Effector CD4-positive, alpha-beta T cell (primary cell): ENCODE results near the gene SKAP1.
A peak's percentile ranks its signal among the peaks of the same experiment; 100 is the strongest.
"Not testable (repeated sequence)": the region's sequence is repeated elsewhere in the genome, so short reads cannot be mapped to it uniquely, and the experiment has no call there.

Experiments
- DNase-seq: peaks from one replicate; pipeline ENCODE4 v3.0.0-alpha.2; 2020
- total RNA-seq: gene quantifications from one replicate; lab custom pipeline; 2026; lab: John Stamatoyannopoulos, UW

Gene SKAP1
- 81.0 reads per million, percentile 78 among the genes with 10 or more reads in this experiment for total RNA-seq

DNA sequence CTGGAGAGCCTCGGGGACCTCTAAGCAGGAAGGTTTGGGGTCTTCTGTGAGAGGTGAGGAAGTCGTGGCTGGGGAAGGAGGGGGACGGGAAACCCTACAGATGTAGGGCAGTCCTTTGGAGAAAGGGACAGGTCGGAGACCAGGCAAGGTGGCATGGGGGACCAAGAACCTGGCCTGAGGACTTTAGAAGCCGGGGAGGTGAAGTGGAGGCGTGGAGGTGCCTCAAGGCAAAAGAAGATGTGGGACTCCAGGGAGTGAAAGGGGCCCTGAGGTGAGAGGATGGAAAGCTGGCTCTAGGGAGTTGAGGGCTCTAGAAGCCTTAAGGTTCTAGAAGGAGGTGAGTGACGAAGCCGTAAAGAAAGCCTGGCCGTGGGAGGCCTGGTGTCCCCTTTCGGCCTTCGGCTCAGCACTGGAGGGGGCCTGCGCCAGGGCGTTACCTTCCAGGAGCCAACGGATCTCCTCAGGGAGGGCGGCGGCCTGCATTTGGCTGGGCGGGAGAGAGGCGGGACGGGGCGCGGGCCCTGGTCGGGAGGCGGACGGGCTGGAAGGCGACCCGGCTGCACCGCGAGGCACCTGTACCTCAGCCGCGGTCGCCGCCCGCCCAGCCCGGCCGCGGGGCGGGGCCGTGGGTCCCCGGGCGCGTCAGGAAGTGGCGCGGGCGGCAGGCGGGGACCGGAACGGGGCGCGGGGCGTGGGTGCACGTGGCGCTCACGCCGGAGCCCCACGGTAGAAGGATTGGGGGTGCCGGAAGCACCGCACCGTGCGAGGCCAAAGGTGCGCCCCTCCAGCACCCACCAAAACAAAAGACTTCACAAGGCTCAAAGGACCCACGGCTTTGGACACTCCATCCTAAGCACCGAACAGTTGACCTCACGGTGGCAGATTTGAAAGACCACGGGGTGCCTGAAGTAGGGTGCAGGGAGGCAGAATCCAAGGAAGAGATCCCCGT is at the start of gene SKAP1:
SKAP1 (minus strand) TSS at position 577 of the 949 bp plus-strand sequence.
- DNase-seq, result peak; percentile 53

DNA sequence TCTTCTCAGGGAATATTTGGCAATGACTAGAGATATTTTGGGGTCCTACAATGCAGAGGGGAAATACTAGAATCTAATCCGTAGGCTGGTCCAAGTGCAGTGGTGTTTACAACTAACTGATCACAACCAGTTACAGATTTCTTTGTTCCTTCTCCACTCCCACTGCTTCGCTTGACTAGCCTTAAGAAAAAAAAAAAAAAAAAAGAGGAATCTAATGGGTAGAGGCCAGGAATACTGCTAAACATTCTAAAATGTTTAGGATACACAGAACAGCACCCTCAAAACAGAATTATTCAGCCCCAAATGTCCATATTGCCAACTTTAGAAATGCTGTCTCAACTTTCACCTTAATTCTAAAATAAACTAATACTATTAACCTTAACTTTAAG is 49.0 kb upstream of the SKAP1 start:
- no peak for DNase-seq

DNA sequence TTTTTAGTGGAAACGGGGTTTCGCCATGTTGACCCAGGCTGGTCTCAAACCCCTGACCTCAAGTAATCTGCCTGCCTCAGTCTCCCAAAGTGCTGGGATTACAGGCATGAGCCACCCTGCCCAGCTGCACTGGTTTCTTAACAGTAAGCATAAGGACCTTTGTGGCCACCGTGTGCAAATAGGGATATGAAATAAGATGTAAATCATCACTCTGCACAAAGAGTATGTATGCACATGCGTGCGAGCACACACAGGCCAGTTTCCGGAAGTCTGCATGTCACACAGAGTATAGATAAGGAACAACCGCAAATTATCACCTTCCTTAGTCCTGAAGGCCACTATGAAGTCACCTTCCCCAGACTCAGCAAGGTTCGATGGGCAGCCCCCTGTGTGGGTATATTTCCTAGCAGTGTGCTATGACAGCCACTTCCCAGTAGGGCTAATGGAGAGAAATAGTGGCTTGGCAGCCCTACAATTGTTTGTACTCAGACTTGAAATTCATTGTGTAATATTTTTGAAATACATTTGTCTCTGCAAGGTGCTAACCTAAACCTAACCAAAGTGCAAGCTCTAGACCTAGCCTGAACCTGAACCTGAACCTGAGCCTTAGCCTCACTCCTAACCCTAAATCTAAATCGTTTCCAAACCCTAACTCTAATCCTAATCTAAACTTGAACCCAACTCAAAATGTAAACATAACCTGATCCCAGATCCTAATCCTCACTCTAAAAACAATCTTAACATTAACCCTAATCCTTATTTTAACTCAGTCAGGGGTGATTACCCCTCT is 48.4 kb upstream of the SKAP1 start:
- DNase-seq, result no peak

DNA sequence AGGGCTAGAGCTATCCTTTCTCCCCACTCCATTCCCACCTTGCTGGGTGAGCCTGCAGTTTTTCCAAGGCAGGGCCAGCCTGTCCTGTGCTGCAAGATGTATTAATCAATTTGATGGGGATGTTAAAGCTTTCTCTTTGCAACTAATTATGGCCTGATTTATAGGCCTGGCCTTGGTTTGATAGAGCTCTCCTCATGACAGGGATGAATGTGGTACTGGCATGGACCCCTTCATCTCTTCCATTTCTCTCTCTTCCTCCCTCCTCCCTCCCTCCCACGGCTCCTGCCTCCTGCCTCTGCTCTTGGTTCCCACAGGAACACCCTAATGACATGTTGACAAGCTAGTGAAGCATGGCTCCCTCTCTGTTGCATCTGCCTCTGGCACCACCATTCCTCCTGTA is 47.2 kb upstream of the SKAP1 start:
- no peak for DNase-seq

DNA sequence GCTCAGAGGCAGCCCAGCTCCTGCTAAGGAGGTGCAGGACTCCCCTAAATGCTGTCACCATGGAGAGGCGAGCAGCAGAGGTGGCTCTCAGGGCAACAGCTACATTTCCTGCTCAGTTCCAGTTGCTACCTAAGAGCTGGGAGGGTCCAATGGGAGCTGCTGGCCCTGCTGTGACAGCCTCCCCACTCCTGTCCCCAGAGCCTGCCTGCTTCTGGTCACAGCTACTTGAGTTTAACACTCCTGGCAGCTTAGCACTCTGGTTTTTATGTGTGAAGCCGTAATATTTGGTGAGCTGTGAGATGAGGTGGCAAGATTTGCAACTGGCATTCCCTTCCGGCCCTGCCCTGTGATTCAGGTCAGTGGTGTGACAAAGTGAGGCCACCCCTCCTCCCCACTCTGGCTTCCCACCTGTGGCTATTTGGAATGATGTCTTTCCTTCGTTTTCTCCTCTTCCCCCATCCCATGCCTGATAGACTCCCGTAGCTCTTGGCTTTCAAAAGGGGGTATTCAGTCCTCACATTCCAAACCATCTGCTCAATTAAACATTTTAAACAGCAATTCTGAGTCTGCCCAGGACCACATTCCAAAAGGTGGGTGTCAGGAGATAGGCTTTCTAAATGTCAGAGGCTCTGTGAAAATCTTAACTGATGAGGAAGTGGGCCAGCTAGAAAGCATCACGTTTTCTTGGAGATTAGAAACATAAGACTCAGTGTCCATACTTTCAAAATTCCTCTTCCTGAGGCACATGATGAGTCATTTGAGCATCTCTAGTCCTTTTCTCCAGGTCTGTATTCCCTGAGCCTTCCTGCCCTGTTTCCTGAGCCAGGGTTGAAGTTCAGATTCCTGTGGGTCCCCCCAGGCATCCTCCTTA is 42.6 kb upstream of the SKAP1 start:
- DNase-seq, result no peak

DNA sequence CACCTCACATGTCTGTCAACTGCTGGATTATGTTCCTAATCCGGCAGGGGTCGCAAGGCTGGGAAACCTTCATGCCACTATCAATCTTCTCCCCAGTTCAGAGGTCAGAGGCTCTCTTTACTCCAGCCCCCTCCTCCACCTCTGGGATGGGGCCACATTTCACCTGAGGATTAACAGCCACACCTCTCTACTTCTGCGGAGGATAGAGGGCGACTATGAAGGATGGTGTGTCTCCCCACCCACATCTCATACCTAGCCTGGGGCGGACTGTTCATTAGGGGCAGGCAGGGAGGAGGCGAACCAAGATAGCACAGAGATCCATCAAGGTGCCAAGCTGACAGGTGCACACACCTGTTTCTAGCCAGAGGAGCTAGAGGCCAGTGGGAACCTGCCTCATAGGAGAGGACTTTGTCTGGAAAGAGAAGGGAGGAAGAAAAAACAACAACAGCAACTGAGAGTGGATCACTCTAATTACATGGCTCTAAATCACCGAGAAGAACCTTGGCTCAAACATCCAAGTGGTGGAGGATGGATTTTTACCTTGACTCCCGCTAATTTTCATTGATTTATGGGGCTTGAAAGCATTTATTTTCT is 41.9 kb upstream of the SKAP1 start:
- no peak for DNase-seq

DNA sequence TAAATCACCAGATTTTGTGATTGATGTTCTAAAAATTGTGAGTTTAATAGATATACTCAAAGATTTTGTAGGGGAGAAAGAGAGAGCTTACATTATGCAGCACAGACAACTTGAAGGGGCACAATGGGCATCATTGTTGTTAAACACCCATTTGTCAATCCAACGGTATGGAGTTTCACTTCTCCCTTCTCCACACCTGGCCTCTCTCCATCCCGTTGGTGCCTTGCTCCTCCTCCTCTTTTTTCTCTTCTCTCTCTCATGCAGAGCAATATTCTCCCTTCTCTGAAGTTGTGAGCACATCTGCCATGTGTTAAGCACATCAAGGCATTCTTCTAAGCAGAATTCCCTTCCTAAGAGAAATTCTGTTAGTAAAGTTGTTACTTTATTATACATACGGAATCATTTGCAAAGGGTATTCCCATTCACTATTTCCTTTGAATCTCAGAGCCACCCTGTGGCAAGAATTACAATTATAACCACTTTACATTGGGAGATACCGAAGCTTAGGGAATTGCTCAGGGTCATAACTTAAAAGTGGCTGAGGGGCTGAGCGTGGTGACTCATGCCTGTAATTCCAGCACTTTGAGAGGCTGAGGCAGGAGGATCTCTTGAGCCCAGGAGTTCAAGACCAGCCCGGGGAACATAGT is 40.5 kb upstream of the SKAP1 start:
- DNase-seq, result no peak

DNA sequence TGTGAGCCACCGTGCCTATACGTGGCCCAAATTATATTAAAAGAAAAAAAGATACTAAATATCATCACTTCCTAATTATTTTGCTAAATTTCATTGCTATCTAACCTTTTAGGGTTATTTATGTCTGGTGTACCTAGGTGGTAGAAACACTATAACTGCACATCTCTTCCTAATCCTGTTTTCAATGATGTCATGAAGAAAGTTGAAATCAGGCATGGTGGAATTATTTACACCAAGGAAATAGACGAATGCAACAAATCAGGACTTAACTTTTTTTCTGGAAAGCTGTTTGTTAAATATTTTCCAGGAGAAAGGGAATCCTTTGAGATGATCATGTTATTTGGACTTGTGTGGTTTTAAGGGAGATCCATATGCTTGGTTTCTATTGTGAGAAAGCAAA is 39.2 kb upstream of the SKAP1 start:
- no peak for DNase-seq

DNA sequence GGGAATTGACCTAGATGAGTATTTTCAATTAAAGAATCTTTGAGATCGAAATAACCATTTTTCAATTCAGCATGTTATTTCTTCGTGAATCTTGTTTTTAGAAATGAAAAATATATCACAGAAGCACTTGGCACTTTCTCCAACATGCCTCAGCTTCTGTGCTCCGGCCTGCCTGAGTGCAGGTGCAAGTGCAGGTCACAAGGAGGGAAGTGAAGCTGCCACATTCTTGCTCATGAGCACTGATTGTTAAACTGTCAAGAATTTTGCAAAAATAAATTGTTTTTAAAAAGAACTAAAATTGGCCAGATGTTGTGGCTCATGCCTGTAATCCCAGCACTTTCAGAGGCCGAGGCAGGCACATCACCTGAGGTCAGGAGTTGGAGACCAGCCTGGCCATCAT is 38.3 kb upstream of the SKAP1 start:
- no peak for DNase-seq

DNA sequence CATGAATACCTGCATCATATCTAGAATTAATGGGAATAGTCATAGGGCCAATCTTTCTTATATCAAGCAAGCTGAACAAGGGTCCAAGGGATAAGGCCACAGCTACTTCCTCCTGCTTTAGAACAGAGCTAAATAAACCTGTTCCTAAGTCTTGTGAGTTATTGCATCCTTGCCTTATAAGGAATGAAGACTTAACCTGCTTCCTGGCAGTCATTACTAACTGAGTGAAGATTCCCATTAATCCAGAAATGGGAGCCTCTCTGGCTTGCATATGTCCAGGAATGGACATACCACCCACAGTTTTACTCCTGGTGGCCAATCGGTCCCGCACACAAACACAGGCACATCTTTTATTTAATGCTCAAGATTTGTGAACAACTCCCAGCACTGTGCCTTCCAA is 35.9 kb upstream of the SKAP1 start:
- DNase-seq, result no peak

DNA sequence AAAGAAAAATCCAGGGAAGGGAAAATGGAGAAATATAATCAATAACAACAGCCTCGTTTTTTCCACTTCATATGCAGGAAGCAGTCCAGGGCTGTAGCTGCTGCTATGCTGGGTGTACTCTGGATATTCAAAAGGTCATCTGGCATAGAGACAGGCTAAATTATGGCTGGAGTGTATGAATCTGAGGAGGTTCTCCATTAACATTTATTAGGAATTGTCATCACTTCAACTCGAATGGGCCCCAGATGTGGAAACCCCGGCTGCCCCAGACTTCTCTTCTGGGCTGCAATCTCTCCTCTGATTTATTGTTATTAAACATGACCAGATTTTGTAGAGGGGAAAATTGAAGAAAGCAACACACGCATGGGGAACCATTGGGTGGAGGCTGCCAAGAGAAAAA is 33.5 kb upstream of the SKAP1 start:
- no peak for DNase-seq

DNA sequence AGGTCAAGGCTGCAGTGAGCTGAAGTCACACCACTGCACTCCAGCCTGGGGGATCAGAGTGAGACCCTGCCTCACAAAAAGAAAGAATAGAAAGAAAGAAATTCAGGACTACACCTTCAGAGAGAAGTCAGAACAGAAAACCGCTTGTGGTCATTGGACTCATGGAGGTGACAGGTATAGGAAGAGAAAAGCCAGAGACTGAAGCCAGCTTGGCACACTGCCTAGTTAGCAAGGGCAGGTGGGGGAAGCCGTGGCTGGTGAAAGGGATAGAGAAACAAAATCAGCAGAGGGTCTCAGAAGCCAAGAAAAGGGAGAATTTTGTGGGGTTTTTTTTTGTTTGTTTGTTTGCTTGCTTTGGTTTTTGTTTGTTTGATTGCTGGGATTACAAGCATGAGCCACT is 32.9 kb upstream of the SKAP1 start:
- DNase-seq, result no peak

DNA sequence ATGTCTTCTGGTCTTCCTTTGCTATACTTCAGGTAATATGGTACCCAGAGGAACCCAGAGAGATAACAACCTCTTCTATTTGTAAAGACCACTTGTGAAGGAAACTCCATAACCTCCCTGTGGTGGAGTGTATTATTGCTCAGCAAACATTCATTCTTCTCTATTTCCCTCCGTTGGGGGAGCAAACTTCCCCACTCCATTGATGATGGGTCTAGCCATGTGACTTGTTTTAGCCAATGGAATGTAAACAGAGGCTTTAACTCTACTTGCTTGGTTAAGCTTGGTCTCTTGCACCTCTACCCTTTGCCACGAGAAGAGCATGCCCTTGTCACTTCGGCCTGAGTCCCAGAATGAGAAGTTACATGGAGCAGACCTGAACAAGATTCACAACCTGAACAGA is 30.0 kb upstream of the SKAP1 start:
- DNase-seq, result no peak

DNA sequence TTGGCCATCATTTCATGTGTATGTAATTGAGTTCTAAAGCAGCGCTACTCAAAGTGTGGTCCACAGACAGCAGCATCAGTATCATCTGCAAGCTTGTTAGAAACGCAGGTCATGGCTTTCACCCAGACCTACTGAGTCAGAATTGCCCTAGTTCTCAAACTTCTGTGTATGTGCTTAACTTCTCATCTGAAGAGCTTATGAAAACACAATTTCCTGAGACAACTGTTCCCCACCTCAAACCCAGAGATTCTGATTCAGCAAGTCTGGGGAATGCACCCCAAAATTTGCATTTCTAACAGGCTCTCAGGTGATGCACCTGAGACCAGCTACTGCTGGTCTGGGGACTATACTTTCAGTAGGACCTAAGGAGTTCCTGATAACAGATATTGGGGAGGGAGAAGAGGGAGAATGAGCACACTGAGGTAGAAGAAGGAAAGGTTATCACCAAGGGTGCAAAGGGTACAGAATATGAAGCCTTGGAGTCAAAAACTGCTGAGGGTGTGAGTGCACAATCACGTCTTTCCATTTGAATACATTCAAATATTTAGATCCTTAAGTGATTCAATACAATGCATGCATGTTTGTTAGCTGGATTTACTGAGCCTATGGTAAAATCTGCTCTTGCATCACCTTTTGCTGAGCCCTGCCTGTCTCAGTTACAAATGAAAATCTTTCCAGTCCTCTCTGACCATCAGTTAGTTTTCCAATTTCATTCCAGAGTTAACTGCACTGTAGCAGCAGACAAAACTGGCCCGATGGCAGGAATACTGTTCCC is 29.2 kb upstream of the SKAP1 start:
- no peak for DNase-seq

DNA sequence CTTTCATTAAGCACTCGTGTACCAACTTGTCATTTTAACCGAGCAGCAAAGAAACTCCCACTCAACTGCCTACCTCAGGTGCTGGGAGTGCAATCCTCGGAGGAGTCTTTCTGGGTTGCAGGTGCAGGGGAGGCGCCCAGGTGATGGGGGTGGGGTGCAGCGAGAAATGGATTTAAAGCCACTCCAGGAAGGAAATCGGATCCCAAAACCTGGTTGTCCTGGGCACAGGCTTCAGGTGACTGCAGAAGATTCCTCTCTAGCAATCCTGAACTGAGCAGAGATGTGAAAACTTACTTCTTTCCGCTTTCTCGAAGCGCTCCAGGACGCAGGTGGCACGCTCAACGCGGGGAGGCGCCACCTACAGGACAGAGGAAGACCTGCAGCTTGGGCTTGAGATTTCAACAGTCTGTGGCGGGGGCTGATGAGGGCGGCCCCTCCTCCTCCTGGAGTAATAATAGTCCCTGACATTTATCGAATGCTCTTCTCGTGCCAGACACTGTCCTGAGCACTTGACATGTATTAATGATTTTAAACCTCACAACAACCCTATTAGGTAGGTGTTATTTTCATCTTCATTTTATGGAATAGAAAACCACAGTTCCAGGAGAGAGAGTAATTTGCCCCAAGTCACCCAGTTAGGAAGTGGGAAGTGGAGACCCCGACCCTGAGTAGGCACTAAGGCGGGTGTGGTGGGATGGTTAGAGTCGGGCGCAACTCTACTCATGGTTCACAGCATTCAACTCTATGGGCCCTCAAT is 27.2 kb upstream of the SKAP1 start:
- peak; percentile 73 for DNase-seq

DNA sequence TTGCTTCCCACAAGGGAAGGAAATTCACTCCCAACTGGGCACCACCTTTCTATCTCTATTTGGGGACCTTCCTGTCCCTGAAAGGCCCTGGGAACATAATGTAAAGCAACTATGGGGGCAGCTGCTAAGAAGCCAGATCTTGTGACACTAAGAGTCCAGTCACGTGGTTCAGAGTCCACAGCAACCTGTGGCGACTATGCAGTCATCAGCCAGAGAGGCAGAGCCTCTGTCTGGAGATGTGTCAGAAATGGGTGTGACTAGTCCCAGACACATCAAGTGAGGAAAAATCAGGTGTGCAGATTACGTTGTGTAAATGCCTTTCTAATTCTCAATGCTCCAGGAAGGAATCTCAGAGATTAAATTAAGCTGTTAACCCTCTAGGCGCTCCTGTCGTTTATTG is 26.6 kb upstream of the SKAP1 start:
- DNase-seq, result no peak

DNA sequence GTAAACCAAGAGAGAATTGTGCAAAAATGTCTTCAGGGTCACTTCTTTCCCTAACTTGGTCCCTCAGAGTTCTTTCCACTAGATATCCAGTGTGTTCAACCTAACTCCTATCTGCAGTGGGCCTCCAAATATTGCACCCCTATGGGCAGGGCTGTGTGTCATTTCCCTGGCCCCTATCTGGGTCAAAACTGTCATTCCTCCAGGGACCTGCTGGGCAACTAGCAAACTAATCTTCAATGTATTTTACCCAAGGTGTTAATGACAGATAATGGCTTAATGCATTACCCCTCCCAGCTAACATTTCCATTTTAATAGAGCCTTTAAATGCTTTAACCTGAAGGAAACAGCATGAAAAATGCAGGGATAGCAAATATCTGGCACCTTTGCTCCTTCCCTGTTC is 25.8 kb upstream of the SKAP1 start:
- DNase-seq, result no peak

DNA sequence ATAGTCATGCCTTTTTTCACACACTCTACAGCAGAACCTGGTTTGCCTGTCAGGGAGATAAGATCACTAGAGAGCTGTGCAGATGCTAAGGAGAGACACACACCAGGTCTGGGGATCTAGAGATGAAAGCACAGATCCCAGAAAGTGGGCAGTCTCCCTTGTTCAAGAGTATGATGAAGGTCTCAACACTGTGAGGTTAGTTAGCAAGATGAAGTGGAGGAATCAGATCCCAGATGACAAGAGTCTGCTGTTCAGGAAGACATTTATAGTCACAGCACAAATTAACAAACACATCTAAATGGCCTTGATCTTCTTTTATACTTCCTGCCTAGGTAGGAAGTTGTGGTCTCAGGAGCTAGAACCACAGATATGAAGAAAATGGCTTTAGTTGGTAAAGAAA is 23.4 kb upstream of the SKAP1 start:
- DNase-seq, result no peak

DNA sequence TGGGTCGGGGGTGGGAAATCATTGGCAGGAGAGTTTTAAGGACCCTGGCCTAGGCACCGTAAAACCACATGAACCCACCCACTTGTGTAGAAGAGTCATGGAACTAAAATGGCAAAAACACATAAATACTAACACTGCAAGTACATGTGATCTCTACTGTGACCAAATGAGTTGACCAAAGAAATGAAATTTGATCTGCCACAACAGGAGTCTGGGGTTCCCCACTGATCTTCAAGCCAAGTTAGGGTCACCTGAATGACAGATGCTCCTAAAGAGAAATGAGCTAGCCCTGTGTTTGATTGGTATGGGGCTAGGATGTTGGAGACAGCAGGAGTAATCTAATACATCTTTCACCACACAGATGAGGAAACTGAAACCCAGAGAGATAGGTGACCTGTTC is 21.5 kb upstream of the SKAP1 start:
- no peak for DNase-seq

DNA sequence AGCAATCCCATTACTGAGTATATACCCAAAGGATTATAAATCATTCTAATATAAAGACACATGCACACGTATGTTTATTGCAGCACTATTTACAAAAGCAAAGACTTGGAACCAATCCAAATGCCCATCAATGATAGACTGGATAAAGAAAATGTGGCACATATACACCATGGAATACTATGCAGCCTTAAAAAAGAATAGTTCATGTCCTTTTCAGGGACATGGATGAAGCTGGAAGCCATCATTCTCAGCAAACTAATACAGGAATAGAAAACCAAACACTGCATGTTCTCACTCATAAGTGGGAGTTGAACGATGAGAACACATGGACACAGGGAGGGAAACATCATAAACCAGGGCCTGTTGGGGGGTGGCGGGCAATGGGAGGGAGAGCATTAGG is 19.3 kb upstream of the SKAP1 start:
- not testable (repeated sequence) for DNase-seq
